Measurements from ENCODE around the gene SUN3.

SUN3 gene

GRCh38 chr7:47939425-47940036, 89.4 kb downstream of the SUN3 start:
- no peaks in the 10 kb centered on the region for H3K4me1 ChIP-seq (ENCODE audit: insufficient read depth, low read length, poor library complexity, severe bottlenecking)
- H3K9me3 ChIP-seq (ENCODE audit: insufficient read depth, low read depth, low read length), result no peaks in the 10 kb centered on the region
- no peak for TF ChIP-seq EZH2phosphoT487 (IDR thresholded peaks at IDR 0.05; ENCODE audit: borderline replicate concordance)
- TF ChIP-seq, protein P1, sequence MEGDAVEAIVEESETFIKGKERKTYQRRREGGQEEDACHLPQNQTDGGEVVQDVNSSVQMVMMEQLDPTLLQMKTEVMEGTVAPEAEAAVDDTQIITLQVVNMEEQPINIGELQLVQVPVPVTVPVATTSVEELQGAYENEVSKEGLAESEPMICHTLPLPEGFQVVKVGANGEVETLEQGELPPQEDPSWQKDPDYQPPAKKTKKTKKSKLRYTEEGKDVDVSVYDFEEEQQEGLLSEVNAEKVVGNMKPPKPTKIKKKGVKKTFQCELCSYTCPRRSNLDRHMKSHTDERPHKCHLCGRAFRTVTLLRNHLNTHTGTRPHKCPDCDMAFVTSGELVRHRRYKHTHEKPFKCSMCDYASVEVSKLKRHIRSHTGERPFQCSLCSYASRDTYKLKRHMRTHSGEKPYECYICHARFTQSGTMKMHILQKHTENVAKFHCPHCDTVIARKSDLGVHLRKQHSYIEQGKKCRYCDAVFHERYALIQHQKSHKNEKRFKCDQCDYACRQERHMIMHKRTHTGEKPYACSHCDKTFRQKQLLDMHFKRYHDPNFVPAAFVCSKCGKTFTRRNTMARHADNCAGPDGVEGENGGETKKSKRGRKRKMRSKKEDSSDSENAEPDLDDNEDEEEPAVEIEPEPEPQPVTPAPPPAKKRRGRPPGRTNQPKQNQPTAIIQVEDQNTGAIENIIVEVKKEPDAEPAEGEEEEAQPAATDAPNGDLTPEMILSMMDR (conservative IDR thresholded peaks at IDR 0.05; ENCODE audit: low read length), result no peak
- H3K79me2 ChIP-seq (ENCODE audit: insufficient read depth, low read length), result no peaks in the 10 kb centered on the region
- no peak overlapping the region for H3K9ac ChIP-seq (ENCODE audit: low read depth, low read length, poor library complexity, severe bottlenecking)
- H3K4me2 ChIP-seq (ENCODE audit: low read depth, low read length, poor library complexity, severe bottlenecking), result no peak overlapping the region
- H3F3A ChIP-seq (ENCODE audit: low read depth), result no peaks in the 10 kb centered on the region
- H3K4me3 ChIP-seq (ENCODE audit: low read length, poor library complexity, severe bottlenecking), result no peak overlapping the region
- no peaks in the 10 kb centered on the region for H3K36me3 ChIP-seq (ENCODE audit: insufficient read depth, low read length)
- H2AFZ ChIP-seq (ENCODE audit: low read length), result no peak overlapping the region
- H3K27me3 ChIP-seq (ENCODE audit: insufficient read depth, low read length, poor library complexity, severe bottlenecking), result no peaks in the 10 kb centered on the region
- no peaks in the 10 kb centered on the region for H3K9me2 ChIP-seq (replicated peaks; ENCODE audit: low read depth, low read length)
- no peaks in the 10 kb centered on the region for H4K20me1 ChIP-seq (ENCODE audit: insufficient read depth, low read length, poor library complexity, severe bottlenecking)

GRCh38 chr7:47938574-47939165, 90.2 kb downstream of the SUN3 start:
- Histone ChIP-seq H3K9ac (ENCODE audit: low read depth, low read length, poor library complexity, severe bottlenecking) (no peak overlapping the region), H3K36me3 (ENCODE audit: insufficient read depth, low read length) (no peaks in the 10 kb centered on the region), H2AFZ (ENCODE audit: low read length) (no peak overlapping the region), H3K9me2 (replicated peaks; ENCODE audit: low read depth, low read length) (no peaks in the 10 kb centered on the region), H3K79me2 (ENCODE audit: insufficient read depth, low read length) (no peaks in the 10 kb centered on the region), H4K20me1 (ENCODE audit: insufficient read depth, low read length, poor library complexity, severe bottlenecking) (no peaks in the 10 kb centered on the region), H3K4me1 (ENCODE audit: insufficient read depth, low read length, poor library complexity, severe bottlenecking) (no peaks in the 10 kb centered on the region), H3K4me3 (ENCODE audit: low read length, poor library complexity, severe bottlenecking) (no peak overlapping the region), H3K4me2 (ENCODE audit: low read depth, low read length, poor library complexity, severe bottlenecking) (no peak overlapping the region), H3K27me3 (ENCODE audit: insufficient read depth, low read length, poor library complexity, severe bottlenecking) (no peaks in the 10 kb centered on the region), H3K9me3 (ENCODE audit: insufficient read depth, low read depth, low read length) (no peaks in the 10 kb centered on the region), H3F3A (ENCODE audit: low read depth) (no peaks in the 10 kb centered on the region)
- TF ChIP-seq EZH2phosphoT487 (IDR thresholded peaks at IDR 0.05; ENCODE audit: borderline replicate concordance), result no peak
- TF ChIP-seq, protein P1 (conservative IDR thresholded peaks at IDR 0.05; ENCODE audit: low read length), result no peak

DNA sequence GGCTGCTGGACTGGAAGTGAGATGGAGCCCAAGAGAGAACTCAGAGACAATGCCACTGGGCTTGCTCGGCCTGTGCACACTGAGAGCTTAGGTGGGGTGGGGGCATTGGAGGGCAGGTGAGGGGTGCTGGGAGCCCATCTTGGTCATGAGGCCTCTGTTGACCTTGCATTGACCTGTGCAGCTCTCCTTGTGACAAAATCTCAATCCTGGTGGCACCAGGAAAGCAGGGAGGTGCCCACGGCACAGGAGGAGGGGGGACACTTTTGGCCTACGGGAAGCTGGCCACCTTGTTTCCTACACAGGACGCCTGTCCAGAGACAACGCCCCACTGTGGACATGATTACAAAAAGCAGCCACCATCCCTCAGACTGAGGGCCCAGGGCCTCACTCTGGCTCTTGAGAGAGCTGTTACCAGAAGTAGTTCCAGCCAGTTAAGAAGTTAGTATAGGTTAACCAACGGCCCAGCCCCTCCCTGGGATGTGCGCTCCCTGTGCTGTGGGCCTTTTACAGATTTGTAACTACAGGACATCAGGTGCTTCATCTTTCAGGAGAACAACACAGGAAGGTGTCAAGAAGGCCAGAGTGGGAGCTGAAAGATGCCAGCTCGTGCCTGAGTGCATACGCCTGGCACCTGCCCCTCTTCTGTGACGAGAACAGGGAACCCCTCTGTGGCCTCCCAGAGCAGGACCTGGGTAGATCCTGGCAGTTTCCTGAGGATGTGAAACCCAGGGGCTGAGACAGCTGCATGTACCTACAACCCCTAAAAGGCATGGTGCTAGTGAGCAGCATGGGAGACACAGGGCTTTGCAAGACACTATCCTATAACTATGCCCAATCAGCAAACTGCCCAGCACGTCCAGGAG, 91.0 kb downstream of the SUN3 start:
- no peak overlapping the region for H2AFZ ChIP-seq (ENCODE audit: low read length)
- H3K79me2 ChIP-seq (ENCODE audit: insufficient read depth, low read length), result no peaks in the 10 kb centered on the region
- H3K36me3 ChIP-seq (ENCODE audit: insufficient read depth, low read length), result no peaks in the 10 kb centered on the region
- H3F3A ChIP-seq (ENCODE audit: low read depth), result no peaks in the 10 kb centered on the region
- H4K20me1 ChIP-seq (ENCODE audit: insufficient read depth, low read length, poor library complexity, severe bottlenecking), result no peaks in the 10 kb centered on the region
- no peaks in the 10 kb centered on the region for H3K27me3 ChIP-seq (ENCODE audit: insufficient read depth, low read length, poor library complexity, severe bottlenecking)
- H3K4me3 ChIP-seq (ENCODE audit: low read length, poor library complexity, severe bottlenecking), result no peak overlapping the region
- no peaks in the 10 kb centered on the region for H3K4me1 ChIP-seq (ENCODE audit: insufficient read depth, low read length, poor library complexity, severe bottlenecking)
- H3K9ac ChIP-seq (ENCODE audit: low read depth, low read length, poor library complexity, severe bottlenecking), result no peak overlapping the region
- H3K4me2 ChIP-seq (ENCODE audit: low read depth, low read length, poor library complexity, severe bottlenecking), result no peak overlapping the region
- H3K9me2 ChIP-seq (replicated peaks; ENCODE audit: low read depth, low read length), result no peaks in the 10 kb centered on the region
- no peaks in the 10 kb centered on the region for H3K9me3 ChIP-seq (ENCODE audit: insufficient read depth, low read depth, low read length)
- TF ChIP-seq EZH2phosphoT487 (IDR thresholded peaks at IDR 0.05; ENCODE audit: borderline replicate concordance), result no peak

All from Loucy (cell line).